HG02610 (cell line): ENCODE measurements around the gene RAPH1.
"Not testable (repeated sequence)": the region's sequence is repeated elsewhere in the genome, so short reads cannot be mapped to it uniquely, and the experiment has no call there.

Experiments used
- ATAC-seq: cut with Tn5 transposase; IDR thresholded peaks from one replicate; pipeline ENCODE4 v1.9.1; 2021; ENCODE audit warnings: mild to moderate bottlenecking, moderate library complexity; ENCODE audit not compliant: unreplicated experiment

The RAPH1 gene

DNA sequence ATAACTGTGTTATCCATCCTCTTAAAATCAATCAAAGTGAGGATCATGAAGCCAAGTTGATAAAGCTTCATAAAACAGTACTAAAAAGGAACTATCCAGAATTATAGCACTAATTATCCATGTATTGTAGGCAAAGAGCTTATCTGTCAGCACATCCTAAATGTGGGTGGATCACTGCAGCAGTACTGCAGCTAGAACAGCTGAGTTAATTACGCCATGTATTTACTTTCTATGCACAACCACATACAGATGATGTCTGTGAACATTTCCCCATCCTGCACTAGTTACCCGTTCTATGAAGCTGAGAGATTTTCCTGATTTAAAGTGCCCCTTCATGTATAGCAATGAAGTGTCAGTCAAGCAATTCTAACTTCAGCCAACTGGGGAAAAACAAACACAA is 96.6 kb downstream of the RAPH1 start:
- ATAC-seq: no peak

DNA sequence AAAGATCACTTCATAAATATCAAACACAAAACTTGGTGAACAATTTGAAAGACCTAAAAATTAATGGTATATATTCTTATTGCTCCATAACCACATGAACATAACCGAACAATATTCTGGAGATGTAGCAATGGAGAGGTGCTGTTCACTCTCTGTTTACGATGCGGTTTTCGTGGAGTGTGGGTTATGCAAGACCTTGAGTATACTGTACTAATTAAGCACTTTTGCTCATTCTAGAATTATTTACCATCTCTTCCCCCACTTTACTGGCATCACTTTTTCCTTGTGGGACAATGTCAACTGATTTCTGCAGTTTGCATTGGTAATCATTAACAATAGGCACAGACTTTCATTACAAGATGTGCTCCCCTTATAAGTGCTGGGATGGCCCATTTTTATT is 97.6 kb downstream of the RAPH1 start:
- no peak for ATAC-seq

DNA sequence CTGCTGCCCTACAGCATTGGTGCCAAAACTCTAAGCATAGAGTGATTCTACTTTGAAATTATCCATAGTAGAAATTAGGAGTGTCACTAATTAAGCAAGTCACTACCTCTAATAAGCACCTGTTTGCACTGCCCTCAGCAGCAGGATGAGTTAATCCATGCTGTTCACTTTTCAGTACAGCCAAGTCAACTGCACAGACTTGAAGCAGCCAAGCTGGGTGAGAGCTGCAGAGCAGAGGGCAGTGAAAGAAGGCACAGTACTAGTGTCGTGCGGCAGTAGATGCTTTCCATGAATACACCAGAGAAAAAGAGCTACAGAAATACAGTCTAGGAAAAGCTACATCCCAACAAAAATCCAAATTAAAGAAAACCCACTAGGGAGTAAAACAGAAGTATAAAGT is 98.6 kb downstream of the RAPH1 start:
- no peak for ATAC-seq

DNA sequence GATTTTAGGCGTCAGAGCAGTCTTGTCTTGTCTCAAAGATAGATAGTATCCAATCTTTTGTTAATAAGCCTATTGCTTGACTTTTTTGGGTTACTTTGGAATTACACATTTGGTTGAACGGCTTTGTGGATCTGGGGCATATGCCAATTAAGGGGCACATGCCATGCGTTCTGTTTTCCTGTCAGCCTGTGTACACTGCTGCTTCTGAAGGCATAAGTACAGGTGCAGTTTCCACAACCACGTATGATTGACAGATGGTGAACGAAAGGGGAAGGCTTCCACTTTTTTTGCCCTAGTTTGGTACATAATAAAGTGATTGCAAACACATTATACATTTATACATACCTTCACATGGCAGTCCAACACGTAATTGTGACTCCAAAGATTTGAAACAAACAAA is 102.3 kb downstream of the RAPH1 start:
- ATAC-seq: no peak

DNA sequence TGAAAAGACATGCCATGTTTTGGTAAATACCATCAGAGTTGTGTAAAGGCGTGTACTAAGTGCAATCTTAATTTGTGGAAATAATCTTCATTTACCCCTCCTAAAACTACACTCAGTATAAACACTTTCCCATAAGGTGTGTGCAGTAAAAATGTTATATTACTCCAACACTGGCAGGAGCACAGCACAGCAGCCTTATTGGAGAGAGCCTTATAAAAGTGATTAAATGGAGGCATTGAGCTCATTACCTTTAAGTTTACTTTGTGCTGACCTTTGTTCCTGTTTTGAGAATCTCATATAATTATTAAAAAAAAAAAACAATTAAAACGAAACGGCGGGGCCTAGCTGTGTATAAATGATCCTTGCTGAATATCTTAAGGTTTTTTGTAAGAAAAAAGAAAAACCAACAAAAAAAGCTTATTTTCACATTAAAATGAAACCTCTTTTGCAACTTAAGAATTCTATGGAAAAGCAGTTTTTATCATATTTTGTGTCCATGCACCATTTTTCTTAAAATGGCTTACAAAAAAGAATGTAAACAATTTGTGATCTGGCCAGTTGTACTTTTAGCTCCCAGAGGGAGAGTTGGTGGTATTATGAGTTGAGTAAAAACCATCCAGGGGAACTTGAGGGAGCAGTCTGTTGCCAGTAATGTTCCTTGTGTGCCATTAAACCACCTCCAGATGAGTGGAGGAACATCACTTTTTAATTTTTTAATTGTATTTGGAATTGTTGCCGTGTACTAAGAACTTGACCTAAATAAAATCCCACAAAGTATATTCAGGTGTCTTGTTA is 103.5 kb downstream of the RAPH1 start:
- no peak for ATAC-seq

DNA sequence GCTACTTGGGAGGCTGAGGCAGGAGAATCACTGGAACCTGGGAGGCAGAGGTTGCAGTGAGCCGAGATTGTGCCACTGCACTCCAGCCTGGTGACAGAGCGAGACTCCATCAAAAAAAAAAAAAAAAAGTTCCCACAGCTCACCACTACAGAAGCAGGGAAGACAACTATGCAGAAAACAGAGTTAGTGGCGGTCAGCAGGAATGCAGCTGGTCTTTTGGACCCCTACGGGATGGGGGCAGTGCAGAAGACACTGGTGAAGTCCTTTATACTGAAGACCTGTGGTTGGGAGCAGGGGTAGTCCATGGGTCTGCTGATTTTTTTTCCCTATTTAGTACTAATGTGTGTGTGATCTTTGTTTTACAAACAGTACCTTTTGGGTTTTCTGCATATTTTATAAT is 105.5 kb downstream of the RAPH1 start:
- not testable (repeated sequence) for ATAC-seq

- no peak for ATAC-seq
Measured at GRCh38 chr2:203427061-203427460, 108.0 kb downstream of the RAPH1 start.

DNA sequence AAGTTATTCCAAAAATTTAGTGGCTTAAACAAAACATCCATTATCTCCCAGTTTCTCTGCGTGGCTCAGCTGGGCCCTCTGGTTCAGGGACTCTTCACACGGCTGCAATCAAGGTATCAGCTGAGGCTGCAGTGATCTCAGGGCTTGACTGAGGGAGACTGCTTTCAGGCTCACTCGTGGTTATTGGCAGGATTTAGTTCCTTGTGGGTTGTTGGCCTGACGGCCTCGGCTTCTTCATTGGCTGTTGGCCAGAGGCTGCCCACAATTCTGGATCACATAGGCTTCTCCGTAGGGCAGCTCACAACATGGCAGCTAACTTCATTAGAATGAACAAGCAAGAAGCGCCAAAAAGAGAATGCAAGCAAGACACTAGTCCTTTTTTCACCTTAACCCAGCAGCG is 116.8 kb downstream of the RAPH1 start:
- no peak for ATAC-seq

GRCh38 chr2:203413796-203414195 is 121.3 kb downstream of the RAPH1 start:
- no peak for ATAC-seq

DNA sequence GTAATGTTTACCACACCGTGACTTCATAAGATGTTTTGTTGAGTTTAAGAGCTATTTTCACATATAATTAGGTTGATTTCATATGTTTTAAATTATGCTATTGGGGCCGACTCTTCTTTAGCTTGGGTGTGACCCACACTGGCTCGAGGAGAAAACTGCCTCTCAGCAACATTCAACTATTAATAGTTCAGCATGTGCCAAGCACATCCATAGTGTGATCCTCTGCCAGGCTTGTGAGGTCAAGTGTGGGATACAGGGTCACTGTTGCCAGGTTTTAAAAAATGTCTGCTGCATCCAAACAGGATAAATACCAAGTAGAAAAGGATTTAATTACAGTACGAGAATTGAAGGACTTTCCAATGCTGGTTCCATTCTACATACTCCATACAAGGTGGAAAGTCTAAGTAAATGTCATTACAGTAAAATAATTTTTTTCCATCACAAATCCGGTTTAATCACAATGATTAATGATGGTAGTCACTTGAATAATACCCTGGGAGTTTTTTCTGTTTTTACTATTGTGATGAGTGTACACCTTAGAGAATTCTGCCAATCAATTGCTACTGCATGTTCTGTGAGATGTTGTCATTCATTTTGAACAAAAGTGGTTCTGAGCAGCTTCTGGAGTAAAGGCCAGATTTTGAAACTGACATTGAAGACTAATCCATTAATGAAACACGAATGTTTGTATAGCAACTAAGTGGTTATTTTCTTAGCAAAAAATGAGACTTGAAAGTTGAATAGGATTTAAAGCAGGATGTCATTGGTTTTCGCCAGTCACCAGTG is 122.4 kb downstream of the RAPH1 start:
- no peak for ATAC-seq

DNA sequence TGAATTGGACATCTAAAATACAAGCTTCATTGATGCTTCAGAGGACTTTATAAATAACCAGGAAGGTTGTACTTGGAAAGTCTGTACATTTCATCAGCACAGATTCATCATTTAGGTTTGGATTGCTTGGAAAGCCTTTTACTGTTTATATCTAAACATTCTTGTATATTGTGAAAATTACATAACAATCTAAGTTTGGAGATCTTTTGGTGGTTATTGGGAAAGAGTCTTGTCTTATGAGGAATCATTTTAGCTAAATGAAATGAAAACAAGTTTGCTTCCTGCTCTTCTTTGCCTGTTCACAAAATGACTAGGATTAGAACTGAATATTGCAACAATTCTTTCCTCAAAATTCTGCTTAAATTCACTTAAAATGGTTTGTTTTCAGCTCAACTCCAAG is 127.6 kb downstream of the RAPH1 start:
- no peak for ATAC-seq

- ATAC-seq: no peak
Measured at GRCh38 chr2:203404996-203405395, 130.1 kb downstream of the RAPH1 start.

GRCh38 chr2:203400805-203401585 is 134.1 kb downstream of the RAPH1 start:
- no peak for ATAC-seq

GRCh38 chr2:203399031-203399430 is 136.1 kb downstream of the RAPH1 start:
- ATAC-seq: no peak

GRCh38 chr2:203396667-203397066 is 138.4 kb downstream of the RAPH1 start:
- no peak for ATAC-seq

DNA sequence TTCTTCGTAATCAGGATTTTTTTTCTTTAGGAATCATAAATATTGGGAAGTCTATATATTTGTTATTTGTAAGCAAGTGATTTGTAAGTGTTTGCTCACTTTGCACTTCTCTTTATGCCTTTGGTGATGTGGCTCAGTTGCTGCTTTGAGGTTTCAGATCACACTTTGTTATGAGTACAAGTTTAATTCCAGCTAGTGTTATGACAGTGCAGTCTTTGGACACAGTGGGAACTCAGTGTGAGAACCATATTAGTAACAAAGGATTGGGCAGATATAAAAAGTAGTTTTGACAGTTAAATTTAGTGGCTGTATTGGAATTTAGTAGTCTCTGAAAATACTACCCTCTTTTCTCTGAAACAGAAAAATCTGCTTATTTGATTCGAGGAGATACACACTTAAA is 139.2 kb downstream of the RAPH1 start:
- no peak for ATAC-seq

DNA sequence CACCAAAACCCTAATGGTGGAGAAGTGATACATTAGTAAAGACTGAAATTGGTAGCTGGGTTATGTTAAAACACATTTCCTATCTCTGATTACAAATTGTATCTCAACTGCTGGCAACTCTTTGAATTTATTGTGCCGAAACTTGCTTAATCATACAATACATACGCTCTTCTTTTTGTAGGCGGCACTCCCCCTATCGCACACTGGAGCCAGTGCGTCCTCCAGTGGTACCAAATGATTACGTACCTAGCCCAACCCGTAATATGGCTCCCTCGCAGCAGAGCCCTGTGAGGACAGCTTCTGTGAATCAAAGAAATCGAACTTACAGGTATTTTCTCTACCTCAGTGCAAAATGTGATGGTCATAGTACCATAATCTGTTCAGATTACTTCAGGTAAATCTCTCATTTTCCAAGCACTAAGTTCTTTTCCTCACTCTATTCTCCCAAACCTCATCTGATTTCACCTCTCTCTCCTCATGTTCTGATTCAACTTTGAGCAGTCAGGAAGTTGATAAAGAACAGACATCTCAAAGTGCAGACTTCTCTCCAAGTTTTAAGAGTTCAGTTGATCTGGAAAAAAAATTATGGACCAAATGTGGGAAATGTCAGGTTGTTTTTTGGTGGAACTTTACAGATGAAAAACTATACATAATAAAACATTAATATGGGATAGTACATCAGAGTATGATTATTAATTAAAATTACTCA is 140.4 kb downstream of the RAPH1 start:
- no peak for ATAC-seq

GRCh38 chr2:203388153-203388552 is 146.9 kb downstream of the RAPH1 start:
- ATAC-seq: not testable (repeated sequence)

DNA sequence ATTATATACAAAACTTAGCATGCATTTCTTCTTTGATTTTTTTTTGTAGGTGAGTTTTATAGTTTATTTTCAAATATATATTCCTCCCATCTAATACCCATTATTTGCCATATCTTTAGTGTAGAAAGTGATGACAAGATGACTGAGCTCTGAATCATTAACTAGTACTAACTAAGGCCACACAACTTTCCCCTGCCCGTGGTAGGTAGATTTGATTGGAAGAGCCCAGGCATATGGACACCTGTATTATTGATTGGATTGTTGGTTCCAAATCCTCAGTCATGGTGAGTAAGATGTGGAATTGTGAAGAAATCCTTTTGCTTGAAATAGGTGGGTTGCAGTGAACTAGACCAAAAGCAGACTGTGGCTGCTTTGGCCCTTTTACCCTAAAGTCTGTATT is 152.1 kb downstream of the RAPH1 start:
- no peak for ATAC-seq

DNA sequence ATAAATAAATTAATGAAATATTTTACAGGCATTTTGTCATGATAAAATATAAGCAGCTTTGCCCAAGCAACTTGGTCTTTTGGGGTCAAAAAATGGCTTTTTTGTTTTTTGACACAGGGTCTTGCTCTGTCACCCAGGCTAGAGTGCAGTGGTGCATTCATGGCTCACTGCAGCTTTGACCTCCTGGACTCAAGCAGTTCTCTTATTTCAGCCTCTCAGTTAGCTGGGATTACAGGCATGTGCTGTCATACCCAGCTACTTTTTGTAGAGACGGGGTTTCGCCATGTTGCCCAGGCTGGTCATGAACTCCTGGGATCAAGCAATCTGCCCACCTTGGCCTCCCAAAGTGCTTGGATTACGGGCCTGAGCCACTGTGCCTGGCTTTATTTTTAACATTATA is 155.9 kb downstream of the RAPH1 start:
- no peak for ATAC-seq

DNA sequence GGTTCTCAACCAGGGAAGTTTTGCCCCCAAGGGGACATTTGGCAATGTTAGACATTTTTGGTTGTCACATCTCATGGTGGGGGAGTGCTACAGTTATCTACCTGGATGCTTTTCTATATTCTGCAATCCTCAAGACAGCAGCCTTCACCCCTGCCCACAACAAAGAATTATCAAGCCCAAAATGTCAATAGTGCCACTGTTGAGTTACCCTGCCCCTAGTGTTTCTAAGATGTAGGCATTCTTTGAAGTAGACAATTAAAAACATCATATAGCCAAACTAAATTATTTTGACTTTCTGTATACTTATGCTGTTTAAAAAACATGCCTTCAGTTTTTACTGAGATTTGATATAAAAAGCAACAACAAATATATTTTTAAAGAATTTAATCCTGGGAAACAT is 158.9 kb downstream of the RAPH1 start:
- no peak for ATAC-seq
